ENCODE results near the gene CS.

DNA sequence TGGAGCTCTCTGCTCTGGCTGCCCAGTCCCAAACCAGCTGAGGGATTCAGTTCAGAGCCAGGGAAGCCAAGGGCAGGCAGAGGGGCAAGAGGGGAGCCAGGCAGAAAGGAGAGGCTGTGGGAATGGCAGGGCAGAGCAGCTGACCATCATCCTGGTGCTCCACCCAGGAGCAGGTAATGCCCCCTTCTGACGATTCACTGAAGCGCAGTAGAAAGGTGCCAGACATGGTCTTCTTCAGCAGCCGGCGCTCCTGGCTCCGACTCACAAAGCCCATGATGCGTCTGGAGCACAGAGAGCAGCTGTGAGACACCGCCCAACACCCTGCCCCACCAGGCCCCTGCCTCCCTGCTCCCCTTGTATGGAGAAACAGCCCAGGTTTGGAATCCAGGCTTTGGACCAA lies 46.5 kb upstream of the CS start:
- no peak for TF ChIP-seq YY1 (IDR thresholded peaks at IDR 0.05; ENCODE audit: insufficient read depth, insufficient read length)
- TF ChIP-seq SUZ12 (IDR thresholded peaks at IDR 0.05; ENCODE audit: extremely low read depth, insufficient read depth, insufficient read length) = no peak

Data from NT2/D1 (cell line).